Esophagus mucosa (tissue), 1 donor: ENCODE measurements around the gene GPI. TPM values are rescaled to one million over a fixed set of nuclear protein-coding genes. Genes with fewer than 3 reads are reported as not detected.
"Not testable (repeated sequence)": the region's sequence is repeated elsewhere in the genome, so short reads cannot be mapped to it uniquely, and the experiment has no call there.

Experiments
- ATAC-seq: fragments of 200-7000 bp; cut with Tn5 transposase; one replicate; pipeline ENCODE4 v1.9.1; 2020
- total RNA-seq: library from RNA; stranded (reverse); gene quantifications from one replicate; pipeline ENCODE4 v1.2.4, GENCODE V29; 2023
- donor health status: DM: yes; HTN: yes; CAD: no.

GPI gene
- total RNA-seq, 1 donor from 2014 or later, result 230 TPM

GRCh38 chr19:34368338-34368737 is 3.3 kb downstream of the GPI start:
- no peak for ATAC-seq

- not testable (repeated sequence) for ATAC-seq
Observed at GRCh38 chr19:34369166-34369565, 4.2 kb downstream of the GPI start.

GRCh38 chr19:34370117-34370516 is 5.1 kb downstream of the GPI start:
- ATAC-seq, result no peak

GRCh38 chr19:34370983-34371382 is 6.0 kb downstream of the GPI start:
- no peak for ATAC-seq

- ATAC-seq, result no peak
Observed at GRCh38 chr19:34373601-34374288, 8.7 kb downstream of the GPI start.

DNA sequence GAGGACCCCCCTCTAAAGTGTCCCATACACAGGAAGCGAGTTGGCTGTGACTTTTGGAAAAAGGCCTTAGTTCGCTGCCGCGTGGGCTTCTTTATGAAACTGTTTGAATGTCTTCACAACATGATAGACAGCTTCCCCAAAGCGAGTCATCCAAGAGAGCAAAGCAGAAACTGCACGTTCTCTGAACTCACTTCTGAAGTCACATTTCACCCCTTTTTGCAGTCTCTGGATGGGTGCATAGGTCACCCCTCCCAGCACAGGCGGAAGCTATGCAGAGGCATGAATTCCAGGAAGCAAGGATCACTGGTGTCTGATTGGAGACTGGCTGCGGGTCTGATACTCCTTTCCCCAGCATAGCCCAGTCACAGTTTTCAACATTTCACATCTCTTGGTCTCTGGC is 10.6 kb downstream of the GPI start:
- peak; percentile 9 for ATAC-seq

- ATAC-seq, result no peak
Observed at GRCh38 chr19:34380639-34381241, 15.7 kb downstream of the GPI start.

DNA sequence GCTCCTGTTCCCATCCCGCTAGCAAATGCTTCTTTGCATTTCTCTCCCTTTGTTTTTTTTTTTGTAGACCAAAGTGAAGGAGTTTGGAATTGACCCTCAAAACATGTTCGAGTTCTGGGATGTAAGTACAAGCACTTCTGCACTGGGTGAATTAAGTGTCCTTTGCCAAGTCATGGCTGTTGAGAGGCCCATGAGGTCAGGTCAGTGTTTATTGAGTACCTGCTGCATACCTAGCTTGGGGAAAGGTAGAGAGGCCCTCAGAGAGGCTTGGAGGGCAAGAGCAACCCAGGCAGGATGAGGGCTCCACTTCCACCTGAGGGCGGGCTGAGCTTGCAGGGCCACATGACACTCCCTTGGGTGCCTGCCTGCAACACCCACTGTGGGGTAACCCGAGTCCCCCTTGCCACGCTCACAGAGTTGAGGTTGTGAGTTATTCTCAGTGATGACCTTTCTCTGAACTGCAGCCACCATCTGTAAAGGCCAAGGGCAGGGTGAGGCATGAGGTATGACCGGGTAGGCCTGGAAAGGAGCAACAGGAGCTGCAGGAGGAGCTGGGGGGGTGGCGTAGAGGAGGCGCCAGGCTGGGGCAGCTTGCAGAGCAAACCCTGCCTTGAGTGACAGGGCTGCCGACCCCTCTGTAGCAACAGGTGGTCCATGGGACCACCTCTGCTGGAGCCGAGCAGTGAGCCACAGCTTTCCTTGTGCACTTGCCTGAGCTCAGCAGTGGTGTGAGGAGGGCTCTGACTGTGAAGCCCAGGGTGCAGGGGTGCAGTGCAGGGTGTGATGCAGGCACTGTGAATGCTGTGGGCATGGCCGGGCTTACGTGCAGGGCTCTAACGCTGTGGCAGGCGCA is 16.6 kb downstream of the GPI start:
- ATAC-seq, result no peak

GRCh38 chr19:34382471-34382870 is 17.5 kb downstream of the GPI start:
- ATAC-seq, result no peak

DNA sequence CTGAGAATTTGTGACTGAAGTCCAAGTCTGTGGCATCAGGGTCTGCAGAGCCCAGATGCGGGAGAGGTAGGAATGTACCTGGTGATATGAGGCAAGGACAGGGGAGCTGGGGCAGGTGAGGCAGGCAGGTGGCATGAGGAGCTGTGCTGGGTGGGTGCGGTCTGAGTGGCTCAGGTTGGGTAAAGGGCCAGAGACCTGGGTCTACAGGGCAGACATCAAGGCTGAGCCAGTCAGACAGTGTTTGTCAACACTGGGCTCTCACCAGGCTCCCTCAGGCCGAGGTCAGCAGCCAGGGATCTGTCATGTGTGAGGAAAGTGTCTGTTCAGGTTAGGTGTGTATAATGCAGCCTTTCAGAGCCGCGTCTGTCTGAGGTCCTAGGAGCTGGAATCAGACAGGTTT is 18.6 kb downstream of the GPI start:
- no peak for ATAC-seq

GRCh38 chr19:34386645-34387445 is 21.8 kb downstream of the GPI start:
- ATAC-seq, result no peak

DNA sequence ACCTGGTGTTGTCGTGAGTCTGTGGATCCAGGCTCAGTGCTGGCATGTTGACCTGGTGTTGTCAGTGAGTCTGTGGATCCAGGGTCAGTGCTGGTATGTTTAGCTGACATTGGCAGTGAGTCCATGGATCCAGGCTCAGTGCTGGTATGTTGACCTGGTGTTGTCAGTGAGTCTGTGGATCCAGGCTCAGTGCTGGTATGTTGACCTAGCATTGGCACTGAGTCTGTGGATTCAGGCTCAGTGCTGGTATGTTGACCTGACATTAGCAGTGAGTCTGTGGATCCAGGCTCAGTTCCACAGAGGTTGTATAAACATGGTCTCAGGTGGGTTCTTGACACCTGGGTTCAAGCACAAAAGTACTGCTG is 22.4 kb downstream of the GPI start:
- ATAC-seq, result no peak

GRCh38 chr19:34388745-34389144 is 23.7 kb downstream of the GPI start:
- not testable (repeated sequence) for ATAC-seq

DNA sequence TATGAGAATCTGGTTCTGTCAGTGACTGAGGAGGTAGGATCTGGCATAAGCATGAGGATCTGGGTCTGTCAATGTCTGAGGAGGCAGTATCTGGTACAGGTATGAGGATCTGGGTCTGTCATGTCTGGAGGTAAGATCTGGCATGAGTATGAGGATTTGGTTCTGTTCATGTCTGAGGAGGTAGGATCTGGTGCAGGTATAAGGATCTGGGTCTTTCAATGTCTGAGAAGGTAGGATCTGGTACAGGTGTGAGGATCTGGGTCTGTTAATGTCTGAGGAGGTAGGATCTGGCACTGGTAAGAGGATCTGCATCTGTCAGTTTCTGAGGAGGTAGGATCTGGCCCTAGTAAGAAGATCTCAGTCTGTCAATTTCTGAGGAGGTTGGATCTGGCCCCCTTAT is 26.8 kb downstream of the GPI start:
- ATAC-seq, result peak; percentile 56

DNA sequence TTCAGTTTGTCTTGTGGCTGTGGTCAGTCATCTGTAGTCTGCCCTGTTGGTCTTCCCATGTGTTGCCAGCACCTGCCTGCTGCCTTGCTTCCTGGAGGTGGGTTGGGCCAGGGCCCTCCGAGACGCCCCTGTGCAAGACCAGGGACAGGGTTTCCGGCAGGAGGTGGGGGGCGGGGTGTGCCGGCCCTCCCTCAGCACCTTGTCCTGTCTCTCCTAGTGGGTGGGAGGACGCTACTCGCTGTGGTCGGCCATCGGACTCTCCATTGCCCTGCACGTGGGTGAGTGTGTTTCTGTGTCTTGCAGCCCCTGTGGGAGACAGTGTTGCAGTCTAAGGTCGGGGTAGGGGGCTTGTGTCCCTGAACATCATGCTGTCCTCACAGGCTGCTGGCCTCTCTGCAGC is 28.0 kb downstream of the GPI start:
- no peak for ATAC-seq

GRCh38 chr19:34393629-34394028 is 28.6 kb downstream of the GPI start:
- ATAC-seq, result no peak

GRCh38 chr19:34397853-34398252 is 32.9 kb downstream of the GPI start:
- no peak for ATAC-seq

- ATAC-seq, result no peak
Observed at GRCh38 chr19:34399886-34400285, 34.9 kb downstream of the GPI start.

GRCh38 chr19:34400844-34401243 is 35.8 kb downstream of the GPI start:
- ATAC-seq, result not testable (repeated sequence)

DNA sequence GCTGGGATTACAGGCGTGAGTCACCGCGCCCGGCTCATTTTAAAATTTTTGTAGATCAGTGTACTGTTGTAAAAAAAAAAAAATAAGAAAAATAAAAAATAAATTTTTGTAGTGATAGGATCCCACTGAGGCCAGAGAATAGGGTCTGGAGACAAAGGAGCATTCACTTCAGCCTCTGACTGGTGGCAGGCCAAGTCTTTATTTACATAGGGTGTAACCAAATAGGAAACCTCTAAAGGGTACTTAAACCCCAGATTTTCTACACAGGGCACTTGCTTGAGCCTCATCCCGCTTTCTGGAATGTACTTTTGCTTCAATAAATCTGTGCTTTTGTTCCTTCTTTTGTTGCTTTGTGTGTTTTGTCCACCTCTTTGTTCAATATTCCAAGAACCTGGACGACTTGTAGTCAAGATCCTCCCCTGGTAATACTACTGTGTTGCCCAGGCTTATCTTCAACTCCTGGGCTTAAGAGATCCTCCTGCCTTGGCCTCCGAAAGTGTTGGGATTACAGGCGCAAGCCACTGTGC is 37.1 kb downstream of the GPI start:
- ATAC-seq, result no peak

GRCh38 chr19:34403784-34404108 is 38.8 kb downstream of the GPI start:
- no peak for ATAC-seq

DNA sequence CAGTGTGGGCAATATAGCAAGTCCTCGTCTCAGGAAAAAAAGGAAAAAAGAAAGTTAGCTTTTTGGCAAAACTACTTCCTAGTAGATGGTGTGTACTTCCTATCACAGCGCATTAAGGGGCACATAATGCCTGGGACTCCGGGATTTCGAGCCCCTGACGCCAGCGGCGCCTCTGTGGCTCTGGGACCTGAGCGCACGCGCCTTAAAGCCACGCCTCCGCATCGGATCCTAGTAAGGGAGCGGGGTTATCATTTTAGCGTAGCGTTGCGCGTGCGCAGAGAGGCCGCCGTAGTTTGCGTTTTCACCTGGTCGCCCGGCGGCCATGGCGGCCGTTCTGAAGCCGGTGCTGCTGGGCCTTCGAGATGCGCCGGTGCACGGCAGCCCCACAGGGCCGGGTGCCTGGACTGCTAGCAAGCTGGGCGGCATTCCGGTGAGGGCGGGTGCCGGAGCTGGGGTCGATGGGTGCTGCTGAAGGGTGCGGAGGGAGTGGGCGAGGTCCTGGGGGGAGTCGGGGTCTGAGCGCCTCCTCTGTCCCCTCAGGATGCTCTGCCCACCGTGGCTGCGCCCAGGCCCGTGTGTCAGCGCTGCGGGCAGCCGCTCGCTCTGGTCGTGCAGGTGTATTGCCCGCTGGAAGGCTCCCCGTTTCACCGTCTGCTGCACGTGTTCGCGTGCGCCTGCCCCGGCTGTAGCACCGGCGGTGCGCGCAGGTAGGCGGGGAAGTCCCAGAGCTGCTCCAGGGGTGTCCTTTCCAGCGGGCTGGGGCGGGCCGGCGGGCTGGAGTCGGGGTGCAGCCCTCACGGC is 39.3 kb downstream of the GPI start, which contains the start of gene PDCD2L:
Gene PDCD2L, plus strand, starts transcription at position 291 of the 801 bp plus-strand sequence. Its CDS starts 32 bp downstream, at position 323.
- peak; percentile 88 for ATAC-seq
